Colonic mucosa (tissue), 4 donors: ENCODE measurements around the gene LHPP. TPM values are rescaled to one million over a fixed set of nuclear protein-coding genes. Genes with fewer than 3 reads are reported as not detected.
A peak's percentile ranks its signal among the peaks of the same experiment; 100 is the strongest.

ENCODE experiments used
- DNase-seq: peaks from one replicate; pipeline ENCODE4 v3.0.0-alpha.2; 2020
- H3K27ac ChIP-seq: fragments of 200-600 bp; one replicate; pipeline ENCODE4 v1.8.0; 2021
- H3K27me3 ChIP-seq: fragments of 200-600 bp; one replicate; pipeline ENCODE4 v1.8.0; 2021
- H3K36me3 ChIP-seq: fragments of 200-600 bp; one replicate; pipeline ENCODE4 v1.8.0; 2021
- H3K4me1 ChIP-seq: fragments of 200-600 bp; one replicate; pipeline ENCODE4 v1.8.0; 2021; ENCODE audit warnings: mild to moderate bottlenecking
- H3K4me3 ChIP-seq: fragments of 200-600 bp; one replicate; pipeline ENCODE4 v1.8.0; 2021
- H3K9ac ChIP-seq, 2 donors: one replicate each; pipeline ENCODE4 v1.7.0; 2013; ENCODE audit warnings: control low read depth in 2 of 2, low read depth in 2 of 2, low read length in 2 of 2
- H3K9me3 ChIP-seq: fragments of 200-600 bp; one replicate; pipeline ENCODE4 v1.8.0; 2021
- CTCF ChIP-seq: fragments of 200-600 bp; IDR thresholded peaks from one replicate; pipeline ENCODE4 v1.8.0; 2022; ENCODE audit warnings: antibody characterized with exemption, mild to moderate bottlenecking
- intact Hi-C: fragments of 100-400 bp; cut with DNase I; formaldehyde crosslinking; loops from one replicate; pipeline ENCODE4 v1.14.1; 2022
- total RNA-seq, 2 donors: library from RNA; stranded (reverse); fragmentation: NEBNext Ultra II Directional in 1 of 2; extraction: Animal tissue kit (Norgen Biotek cat#: 25700) in 1 of 2; gene quantifications; one replicate each; pipeline ENCODE4 v1.2.1, GENCODE V29; 2021
- donor health status: healthy.
- donor health status: DM: no; HTN: no; CAD: no.
- donor health status: DM: no; HTN: no; CAD: no.

The LHPP gene, protein sequence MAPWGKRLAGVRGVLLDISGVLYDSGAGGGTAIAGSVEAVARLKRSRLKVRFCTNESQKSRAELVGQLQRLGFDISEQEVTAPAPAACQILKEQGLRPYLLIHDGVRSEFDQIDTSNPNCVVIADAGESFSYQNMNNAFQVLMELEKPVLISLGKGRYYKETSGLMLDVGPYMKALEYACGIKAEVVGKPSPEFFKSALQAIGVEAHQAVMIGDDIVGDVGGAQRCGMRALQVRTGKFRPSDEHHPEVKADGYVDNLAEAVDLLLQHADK
- 10 to 100 TPM; 12.8 to 24.6 TPM for total RNA-seq

GRCh38 chr10:124461642-124462347 lies at the start of gene LHPP:
Gene LHPP, plus strand, starts transcription at chr10:124461823. Its CDS starts 40 bp downstream, at chr10:124461863.
- peak; percentile 89 for DNase-seq
- Histone ChIP-seq H3K36me3 (no peaks in the 10 kb centered on the region), H3K4me3 (peak within 1 kb of the TSS; percentile 58), H3K27ac (peak within 1 kb of the TSS; percentile 60), H3K4me1 (no peaks in the 10 kb centered on the region), H3K9ac (peak within 1 kb of the TSS; percentile 61 to 74), H3K27me3 (no peaks in the 10 kb centered on the region), H3K9me3 (no peaks in the 10 kb centered on the region)
- peak; percentile 27 for TF ChIP-seq CTCF
- intact Hi-C loops: no loop called here

DNA sequence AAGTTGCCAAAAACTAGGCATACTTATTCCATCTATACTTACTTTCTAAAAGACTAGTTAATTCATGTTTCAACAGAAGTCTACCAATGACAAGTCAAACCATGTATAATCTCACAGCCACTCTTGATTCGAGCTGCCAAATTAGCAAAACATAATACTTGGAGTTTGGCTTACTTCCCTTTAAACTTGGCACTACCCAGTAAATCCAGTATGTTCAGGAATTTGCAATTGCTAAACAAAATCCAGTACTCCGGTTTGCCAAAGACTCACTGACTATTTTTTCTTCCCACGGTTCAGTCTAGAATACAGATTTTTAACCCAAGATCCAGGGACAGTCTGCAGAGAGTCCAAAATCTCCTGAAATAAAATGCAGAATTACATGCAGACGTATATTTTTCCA lies 47.5 kb upstream of the LHPP start:
- intact Hi-C loops: no loop called here
- H3K36me3 ChIP-seq: no peaks in the 10 kb centered on the region
- H3K27me3 ChIP-seq: no peaks in the 10 kb centered on the region
- no peak for DNase-seq
- H3K4me1 ChIP-seq: peaks cover 7% of the 10 kb centered on the region
- no peak overlapping the region for H3K27ac ChIP-seq
- no peak overlapping the region for H3K9ac ChIP-seq
- no peak for TF ChIP-seq CTCF
- no peak overlapping the region for H3K4me3 ChIP-seq
- no peaks in the 10 kb centered on the region for H3K9me3 ChIP-seq

DNA sequence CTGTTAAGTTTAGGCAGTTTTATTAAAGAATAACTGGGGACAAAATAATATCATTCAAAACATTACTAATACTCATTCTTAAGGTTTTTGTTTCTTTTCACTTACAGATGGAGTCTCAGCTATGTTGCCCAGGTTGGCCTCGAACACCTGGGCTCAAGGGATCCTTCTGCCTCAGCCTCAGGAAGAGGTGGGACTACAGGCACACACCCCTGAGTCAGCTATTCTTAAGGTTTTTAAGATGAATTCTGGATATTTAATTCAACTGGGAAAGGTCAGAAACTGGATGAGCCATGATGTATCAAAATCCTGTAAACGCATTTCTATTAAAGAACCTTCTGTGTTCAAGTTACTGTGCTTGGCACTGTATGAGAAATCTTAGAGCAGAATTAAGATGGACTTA lies 46.4 kb upstream of the LHPP start:
- no peak for TF ChIP-seq CTCF
- H3K36me3 ChIP-seq: no peaks in the 10 kb centered on the region
- intact Hi-C loops: no loop called here
- H3K9me3 ChIP-seq: no peaks in the 10 kb centered on the region
- H3K4me3 ChIP-seq: no peak overlapping the region
- H3K27me3 ChIP-seq: no peaks in the 10 kb centered on the region
- DNase-seq: no peak
- no peak overlapping the region for H3K9ac ChIP-seq
- H3K4me1 ChIP-seq: peaks cover 8% of the 10 kb centered on the region
- H3K27ac ChIP-seq: no peak overlapping the region

DNA sequence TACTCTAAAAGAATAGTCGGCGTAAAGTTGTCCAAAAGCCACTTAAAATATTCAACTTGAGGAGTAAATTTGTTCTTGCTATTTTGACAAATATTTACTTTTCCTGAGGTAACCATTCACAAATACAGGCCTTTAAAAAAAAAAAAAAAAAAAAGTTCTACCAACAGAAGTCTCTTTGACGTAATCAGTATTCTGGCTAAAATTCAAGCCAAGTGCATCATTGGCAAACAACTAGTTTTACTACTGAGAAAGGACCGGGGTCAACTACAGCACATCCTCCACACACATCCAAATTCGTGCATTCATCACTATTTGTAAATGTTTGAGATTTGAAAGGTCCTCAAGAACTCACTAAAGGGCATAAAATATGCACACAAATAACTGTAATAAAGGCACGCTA lies 44.9 kb upstream of the LHPP start:
- H3K9me3 ChIP-seq: no peaks in the 10 kb centered on the region
- intact Hi-C loops: no loop called here
- no peak overlapping the region for H3K27ac ChIP-seq
- no peaks in the 10 kb centered on the region for H3K27me3 ChIP-seq
- no peaks in the 10 kb centered on the region for H3K36me3 ChIP-seq
- TF ChIP-seq CTCF: no peak
- peaks cover 10% of the 10 kb centered on the region for H3K4me1 ChIP-seq
- no peak for DNase-seq
- no peak overlapping the region for H3K4me3 ChIP-seq
- no peak overlapping the region for H3K9ac ChIP-seq

DNA sequence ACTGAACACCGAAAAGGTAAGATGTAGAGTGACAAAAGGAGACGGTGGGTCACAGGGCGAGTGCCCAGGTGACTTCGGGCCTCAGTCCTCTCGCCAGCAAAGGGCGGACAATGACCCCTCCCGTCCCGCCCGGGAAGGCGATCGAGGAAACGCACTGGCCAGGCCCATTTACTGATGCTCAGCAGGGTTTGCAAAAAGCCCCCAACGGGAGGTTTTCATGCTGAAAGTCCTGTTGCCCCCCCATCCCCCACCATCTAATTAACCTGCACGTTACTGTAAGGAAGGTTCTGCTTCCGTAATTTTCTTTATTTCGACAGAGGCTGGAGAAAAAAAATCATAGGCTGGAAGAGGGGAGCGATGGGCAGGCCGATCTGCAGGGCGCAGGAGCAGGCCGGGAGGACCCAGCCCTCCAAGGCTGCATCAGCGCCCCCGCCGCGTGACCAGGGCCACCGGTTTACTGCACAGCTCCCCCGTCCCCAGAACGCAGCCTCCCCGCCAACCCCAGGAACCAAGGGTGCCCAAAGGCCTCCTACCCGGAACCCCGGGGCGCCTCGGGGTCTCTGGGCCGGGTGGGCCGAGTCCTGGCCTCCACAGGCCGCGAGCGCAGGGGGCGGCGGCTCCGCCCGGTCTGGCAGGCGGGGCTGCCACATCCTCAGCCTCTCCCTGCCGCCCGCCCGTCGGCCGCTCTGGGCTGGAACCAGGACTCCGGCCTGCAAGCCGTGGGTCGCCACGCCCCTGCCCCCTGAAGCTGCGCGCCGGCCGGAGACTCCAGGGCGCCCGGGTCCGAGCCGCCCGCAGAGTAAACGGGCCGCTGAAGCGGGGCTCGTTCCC lies 43.5 kb upstream of the LHPP start:
- Histone ChIP-seq H3K4me1 (peaks cover 10% of the 10 kb centered on the region), H3K27me3 (no peaks in the 10 kb centered on the region), H3K36me3 (no peaks in the 10 kb centered on the region), H3K9me3 (no peaks in the 10 kb centered on the region), H3K4me3 (peak overlapping the region; percentile 95), H3K9ac (peak overlapping the region; percentile 76 to 84), H3K27ac (peak overlapping the region; percentile 85)
- DNase-seq: peak; percentile 59
- no peak for TF ChIP-seq CTCF
- intact Hi-C loops: no loop called here
